Neural cell (in vitro differentiated cells): ENCODE measurements around the gene ZNF70. TPM values are rescaled to one million over a fixed set of nuclear protein-coding genes. Genes with fewer than 3 reads are reported as not detected.

Experiments
- H2AFZ ChIP-seq: fragments of 200-600, 300-800 bp; sonication (generic), shearing (Covaris generic); 2 replicates; pipeline ENCODE4 v1.6.0; 2014; ENCODE audit warnings: low read depth, mild to moderate bottlenecking, antibody characterized with exemption, low read length, moderate library complexity
- H3F3A ChIP-seq: fragments of 200-600 bp; shearing (Covaris generic); 2 replicates; pipeline ENCODE4 v1.6.1; 2016; ENCODE audit warnings: mild to moderate bottlenecking, moderate library complexity, mixed read lengths, antibody characterized with exemption, low read length; ENCODE audit not compliant: insufficient read depth, poor library complexity, severe bottlenecking
- H3K27ac ChIP-seq: fragments of 200-600, 300-800 bp; sonication (generic), shearing (Covaris generic); 2 replicates; pipeline ENCODE4 v1.5.1; 2014; ENCODE audit warnings: mild to moderate bottlenecking, low read length, moderate library complexity
- H3K27me3 ChIP-seq: fragments of 300-800, 200-600 bp; sonication (generic), shearing (Covaris generic); 2 replicates; pipeline ENCODE4 v1.6.0; 2014; ENCODE audit warnings: mild to moderate bottlenecking, low read depth, low read length, moderate library complexity; ENCODE audit not compliant: insufficient read depth
- H3K36me3 ChIP-seq: fragments of 300-800, 200-600 bp; sonication (generic), shearing (Covaris generic); 2 replicates; pipeline ENCODE4 v1.5.1; 2014; ENCODE audit warnings: mild to moderate bottlenecking, antibody characterized with exemption, low read length, moderate library complexity; ENCODE audit not compliant: insufficient read depth
- H3K4me2 ChIP-seq: fragments of 300-800, 200-600 bp; sonication (generic), shearing (Covaris generic); 2 replicates; pipeline ENCODE4 v1.6.0; 2014; ENCODE audit warnings: mild to moderate bottlenecking, low read length
- H3K4me3 ChIP-seq: fragments of 300-800, 200-600 bp; sonication (generic), shearing (Covaris generic); 2 replicates; pipeline ENCODE4 v1.5.1; 2014; ENCODE audit warnings: mild to moderate bottlenecking, low read length, moderate library complexity
- H3K79me2 ChIP-seq: fragments of 200-600 bp; shearing (Covaris generic); replicated peaks from 2 replicates; pipeline ENCODE4 v1.6.0; 2014; ENCODE audit warnings: mild to moderate bottlenecking, low read length, moderate library complexity; ENCODE audit not compliant: insufficient read depth
- H3K9ac ChIP-seq: fragments of 300-800, 200-600 bp; sonication (generic), shearing (Covaris generic); 2 replicates; pipeline ENCODE4 v1.6.1; 2016; ENCODE audit warnings: mild to moderate bottlenecking, low read length, mixed read lengths
- H3K9me2 ChIP-seq: fragments of 200-600 bp; shearing (Covaris generic); 2 replicates; pipeline ENCODE4 v1.6.1; 2016; ENCODE audit warnings: mild to moderate bottlenecking, low read length, mixed read lengths; ENCODE audit not compliant: insufficient read depth
- H3K9me3 ChIP-seq: fragments of 200-600, 300-800 bp; sonication (generic), shearing (Covaris generic); 2 replicates; pipeline ENCODE4 v1.6.1; 2016; ENCODE audit warnings: mild to moderate bottlenecking, mixed run types, low read length, moderate library complexity, mixed read lengths
- H4K20me1 ChIP-seq: fragments of 200-600 bp; shearing (Covaris generic); 2 replicates; pipeline ENCODE4 v1.6.1; 2016; ENCODE audit warnings: mild to moderate bottlenecking, mixed run types; ENCODE audit not compliant: insufficient read depth
- CTCF ChIP-seq: fragments of 450-650 bp; IDR thresholded peaks from 2 replicates; pipeline ENCODE4 v1.5.1; 2014; ENCODE audit warnings: antibody characterized with exemption, mild to moderate bottlenecking, moderate library complexity; ENCODE audit not compliant: poor library complexity, severe bottlenecking
- EP300 ChIP-seq: fragments of 450-650 bp; conservative IDR thresholded peaks from 2 replicates; pipeline ENCODE4 v1.6.1; 2014; ENCODE audit warnings: antibody characterized with exemption, mild to moderate bottlenecking, moderate library complexity; ENCODE audit not compliant: poor library complexity, severe bottlenecking
- EZH2 ChIP-seq: fragments of 200-600, 300-800 bp; shearing (Covaris generic), sonication (generic); IDR thresholded peaks from 2 replicates; pipeline ENCODE4 v1.6.1; 2014; ENCODE audit warnings: antibody characterized with exemption, low read length, borderline replicate concordance, mild to moderate bottlenecking; ENCODE audit not compliant: insufficient read depth, poor library complexity, severe bottlenecking
- MXI1 ChIP-seq: fragments of 450-650 bp; conservative IDR thresholded peaks from 2 replicates; pipeline ENCODE4 v1.6.1; 2014; ENCODE audit warnings: antibody characterized with exemption, mild to moderate bottlenecking; ENCODE audit not compliant: poor library complexity, severe bottlenecking
- POLR2AphosphoS5 ChIP-seq: IDR thresholded peaks from 2 replicates; pipeline ENCODE4 v1.6.1; 2012
- RAD21 ChIP-seq: fragments of 450-650 bp; conservative IDR thresholded peaks from 2 replicates; pipeline ENCODE4 v1.6.1; 2014; ENCODE audit warnings: antibody characterized with exemption, mild to moderate bottlenecking, moderate library complexity
- REST ChIP-seq: IDR thresholded peaks from 2 replicates; pipeline ENCODE4 v1.6.1; 2012; ENCODE audit warnings: borderline replicate concordance
- SMC3 ChIP-seq: fragments of 450-650 bp; conservative IDR thresholded peaks from 2 replicates; pipeline ENCODE4 v1.6.1; 2014; ENCODE audit warnings: antibody characterized with exemption, mild to moderate bottlenecking, moderate library complexity; ENCODE audit not compliant: poor library complexity
- TAF1 ChIP-seq: IDR thresholded peaks from 2 replicates; pipeline ENCODE4 v1.6.1; 2012; ENCODE audit warnings: low read depth
- polyA plus RNA-seq: library from polyadenylated mRNA; depleted of rRNA; stranded (reverse); fragments of >200 nt; gene quantifications from 2 replicates; pipeline ENCODE4 v1.2.3, GENCODE V29; 2014

The ZNF70 gene
- polyA plus RNA-seq, 1 donor from 2014 or later = 1.3 TPM

- H3K4me2 ChIP-seq = no peak overlapping the region
- no peaks in the 10 kb centered on the region for H3K27me3 ChIP-seq
- no peaks in the 10 kb centered on the region for H3K36me3 ChIP-seq
- no peak overlapping the region for H3K27ac ChIP-seq
- H2AFZ ChIP-seq = no peak overlapping the region
- no peak for TF ChIP-seq POLR2AphosphoS5
- TF ChIP-seq SMC3 = no peak
- TF ChIP-seq EP300 = no peak
- TF ChIP-seq MXI1 = no peak
- no peak for TF ChIP-seq EZH2
- TF ChIP-seq RAD21 = no peak
- no peak for TF ChIP-seq CTCF
- TF ChIP-seq REST = no peak
- no peak for TF ChIP-seq TAF1
- H3K79me2 ChIP-seq = no peaks in the 10 kb centered on the region
- H3K9me3 ChIP-seq = no peaks in the 10 kb centered on the region
- no peaks in the 10 kb centered on the region for H4K20me1 ChIP-seq
- no peak overlapping the region for H3K4me3 ChIP-seq
- no peaks in the 10 kb centered on the region for H3K9me2 ChIP-seq
- H3F3A ChIP-seq = no peaks in the 10 kb centered on the region
- no peak overlapping the region for H3K9ac ChIP-seq
Observed at GRCh38 chr22:23722160-23722559, 28.8 kb downstream of the ZNF70 start.

- Histone ChIP-seq H3K36me3 (no peaks in the 10 kb centered on the region), H2AFZ (no peak overlapping the region), H3K9ac (no peak overlapping the region), H3K79me2 (peaks cover 8% of the 10 kb centered on the region), H3K9me2 (no peaks in the 10 kb centered on the region), H3K27ac (no peak overlapping the region), H3F3A (no peaks in the 10 kb centered on the region), H3K27me3 (no peaks in the 10 kb centered on the region), H4K20me1 (no peaks in the 10 kb centered on the region), H3K4me2 (no peak overlapping the region), H3K9me3 (no peaks in the 10 kb centered on the region), H3K4me3 (no peak overlapping the region)
- TF ChIP-seq EZH2 (no peak), EP300 (no peak), TAF1 (no peak), REST (no peak), SMC3 (no peak), RAD21 (no peak), POLR2AphosphoS5 (no peak), CTCF (no peak), MXI1 (no peak)
Observed at GRCh38 chr22:23720855-23721254, 30.1 kb downstream of the ZNF70 start.
